ENCODE measurements around the gene IQGAP2. TPM values are rescaled to one million over a fixed set of nuclear protein-coding genes. Genes with fewer than 3 reads are reported as not detected.

The IQGAP2 gene
- total and polyA plus RNA-seq, 2 of the 8 experiments (the other 6 are each of a cell fraction or from before 2014, with no cell fraction given): 19.7 to 66.0 TPM

GRCh38 chr5:76402251-76402885, 717 bp upstream of the IQGAP2 start (continued):
- TF ChIP-seq, protein P1, sequence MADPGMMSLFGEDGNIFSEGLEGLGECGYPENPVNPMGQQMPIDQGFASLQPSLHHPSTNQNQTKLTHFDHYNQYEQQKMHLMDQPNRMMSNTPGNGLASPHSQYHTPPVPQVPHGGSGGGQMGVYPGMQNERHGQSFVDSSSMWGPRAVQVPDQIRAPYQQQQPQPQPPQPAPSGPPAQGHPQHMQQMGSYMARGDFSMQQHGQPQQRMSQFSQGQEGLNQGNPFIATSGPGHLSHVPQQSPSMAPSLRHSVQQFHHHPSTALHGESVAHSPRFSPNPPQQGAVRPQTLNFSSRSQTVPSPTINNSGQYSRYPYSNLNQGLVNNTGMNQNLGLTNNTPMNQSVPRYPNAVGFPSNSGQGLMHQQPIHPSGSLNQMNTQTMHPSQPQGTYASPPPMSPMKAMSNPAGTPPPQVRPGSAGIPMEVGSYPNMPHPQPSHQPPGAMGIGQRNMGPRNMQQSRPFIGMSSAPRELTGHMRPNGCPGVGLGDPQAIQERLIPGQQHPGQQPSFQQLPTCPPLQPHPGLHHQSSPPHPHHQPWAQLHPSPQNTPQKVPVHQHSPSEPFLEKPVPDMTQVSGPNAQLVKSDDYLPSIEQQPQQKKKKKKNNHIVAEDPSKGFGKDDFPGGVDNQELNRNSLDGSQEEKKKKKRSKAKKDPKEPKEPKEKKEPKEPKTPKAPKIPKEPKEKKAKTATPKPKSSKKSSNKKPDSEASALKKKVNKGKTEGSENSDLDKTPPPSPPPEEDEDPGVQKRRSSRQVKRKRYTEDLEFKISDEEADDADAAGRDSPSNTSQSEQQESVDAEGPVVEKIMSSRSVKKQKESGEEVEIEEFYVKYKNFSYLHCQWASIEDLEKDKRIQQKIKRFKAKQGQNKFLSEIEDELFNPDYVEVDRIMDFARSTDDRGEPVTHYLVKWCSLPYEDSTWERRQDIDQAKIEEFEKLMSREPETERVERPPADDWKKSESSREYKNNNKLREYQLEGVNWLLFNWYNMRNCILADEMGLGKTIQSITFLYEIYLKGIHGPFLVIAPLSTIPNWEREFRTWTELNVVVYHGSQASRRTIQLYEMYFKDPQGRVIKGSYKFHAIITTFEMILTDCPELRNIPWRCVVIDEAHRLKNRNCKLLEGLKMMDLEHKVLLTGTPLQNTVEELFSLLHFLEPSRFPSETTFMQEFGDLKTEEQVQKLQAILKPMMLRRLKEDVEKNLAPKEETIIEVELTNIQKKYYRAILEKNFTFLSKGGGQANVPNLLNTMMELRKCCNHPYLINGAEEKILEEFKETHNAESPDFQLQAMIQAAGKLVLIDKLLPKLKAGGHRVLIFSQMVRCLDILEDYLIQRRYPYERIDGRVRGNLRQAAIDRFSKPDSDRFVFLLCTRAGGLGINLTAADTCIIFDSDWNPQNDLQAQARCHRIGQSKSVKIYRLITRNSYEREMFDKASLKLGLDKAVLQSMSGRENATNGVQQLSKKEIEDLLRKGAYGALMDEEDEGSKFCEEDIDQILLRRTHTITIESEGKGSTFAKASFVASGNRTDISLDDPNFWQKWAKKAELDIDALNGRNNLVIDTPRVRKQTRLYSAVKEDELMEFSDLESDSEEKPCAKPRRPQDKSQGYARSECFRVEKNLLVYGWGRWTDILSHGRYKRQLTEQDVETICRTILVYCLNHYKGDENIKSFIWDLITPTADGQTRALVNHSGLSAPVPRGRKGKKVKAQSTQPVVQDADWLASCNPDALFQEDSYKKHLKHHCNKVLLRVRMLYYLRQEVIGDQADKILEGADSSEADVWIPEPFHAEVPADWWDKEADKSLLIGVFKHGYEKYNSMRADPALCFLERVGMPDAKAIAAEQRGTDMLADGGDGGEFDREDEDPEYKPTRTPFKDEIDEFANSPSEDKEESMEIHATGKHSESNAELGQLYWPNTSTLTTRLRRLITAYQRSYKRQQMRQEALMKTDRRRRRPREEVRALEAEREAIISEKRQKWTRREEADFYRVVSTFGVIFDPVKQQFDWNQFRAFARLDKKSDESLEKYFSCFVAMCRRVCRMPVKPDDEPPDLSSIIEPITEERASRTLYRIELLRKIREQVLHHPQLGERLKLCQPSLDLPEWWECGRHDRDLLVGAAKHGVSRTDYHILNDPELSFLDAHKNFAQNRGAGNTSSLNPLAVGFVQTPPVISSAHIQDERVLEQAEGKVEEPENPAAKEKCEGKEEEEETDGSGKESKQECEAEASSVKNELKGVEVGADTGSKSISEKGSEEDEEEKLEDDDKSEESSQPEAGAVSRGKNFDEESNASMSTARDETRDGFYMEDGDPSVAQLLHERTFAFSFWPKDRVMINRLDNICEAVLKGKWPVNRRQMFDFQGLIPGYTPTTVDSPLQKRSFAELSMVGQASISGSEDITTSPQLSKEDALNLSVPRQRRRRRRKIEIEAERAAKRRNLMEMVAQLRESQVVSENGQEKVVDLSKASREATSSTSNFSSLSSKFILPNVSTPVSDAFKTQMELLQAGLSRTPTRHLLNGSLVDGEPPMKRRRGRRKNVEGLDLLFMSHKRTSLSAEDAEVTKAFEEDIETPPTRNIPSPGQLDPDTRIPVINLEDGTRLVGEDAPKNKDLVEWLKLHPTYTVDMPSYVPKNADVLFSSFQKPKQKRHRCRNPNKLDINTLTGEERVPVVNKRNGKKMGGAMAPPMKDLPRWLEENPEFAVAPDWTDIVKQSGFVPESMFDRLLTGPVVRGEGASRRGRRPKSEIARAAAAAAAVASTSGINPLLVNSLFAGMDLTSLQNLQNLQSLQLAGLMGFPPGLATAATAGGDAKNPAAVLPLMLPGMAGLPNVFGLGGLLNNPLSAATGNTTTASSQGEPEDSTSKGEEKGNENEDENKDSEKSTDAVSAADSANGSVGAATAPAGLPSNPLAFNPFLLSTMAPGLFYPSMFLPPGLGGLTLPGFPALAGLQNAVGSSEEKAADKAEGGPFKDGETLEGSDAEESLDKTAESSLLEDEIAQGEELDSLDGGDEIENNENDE (IDR thresholded peaks at IDR 0.05; ENCODE audit: insufficient replicate concordance, low read length): no peak
- TF ChIP-seq TAF7 (optimal IDR thresholded peaks at IDR 0.05; ENCODE audit: borderline replicate concordance, low read depth, low read length) (no peak), RAD21 (IDR thresholded peaks at IDR 0.05 in 1 of 2, conservative IDR thresholded peaks at IDR 0.05 in 1 of 2; ENCODE audit: low read depth in 2 of 2, low read length in 2 of 2) (no peak), TCF12 (IDR thresholded peaks at IDR 0.05; ENCODE audit: low read depth, low read length) (no peak), SAP30 (IDR thresholded peaks at IDR 0.05; ENCODE audit: insufficient read depth, insufficient replicate concordance, low read length) (no peak), CTBP2 (IDR thresholded peaks at IDR 0.05; ENCODE audit: borderline replicate concordance, insufficient read depth, insufficient read length, low read length) (no peak), EGR1 (IDR thresholded peaks at IDR 0.05; ENCODE audit: borderline replicate concordance, low read depth, low read length) (0 out of 2 replicates have a peak, but pooled peaks have one; percentile 38)
- TF ChIP-seq, protein P2, sequence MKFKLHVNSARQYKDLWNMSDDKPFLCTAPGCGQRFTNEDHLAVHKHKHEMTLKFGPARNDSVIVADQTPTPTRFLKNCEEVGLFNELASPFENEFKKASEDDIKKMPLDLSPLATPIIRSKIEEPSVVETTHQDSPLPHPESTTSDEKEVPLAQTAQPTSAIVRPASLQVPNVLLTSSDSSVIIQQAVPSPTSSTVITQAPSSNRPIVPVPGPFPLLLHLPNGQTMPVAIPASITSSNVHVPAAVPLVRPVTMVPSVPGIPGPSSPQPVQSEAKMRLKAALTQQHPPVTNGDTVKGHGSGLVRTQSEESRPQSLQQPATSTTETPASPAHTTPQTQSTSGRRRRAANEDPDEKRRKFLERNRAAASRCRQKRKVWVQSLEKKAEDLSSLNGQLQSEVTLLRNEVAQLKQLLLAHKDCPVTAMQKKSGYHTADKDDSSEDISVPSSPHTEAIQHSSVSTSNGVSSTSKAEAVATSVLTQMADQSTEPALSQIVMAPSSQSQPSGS (IDR thresholded peaks at IDR 0.05; ENCODE audit: low read length): no peak

Measured in H1 (cell line).